B cell (primary cell): ENCODE data around the gene EMX2.

ENCODE experiments used
- CTCF ChIP-seq: fragments of 200-600 bp; IDR thresholded peaks from one replicate; pipeline ENCODE4 v1.8.0; 2022; ENCODE audit warnings: antibody characterized with exemption, mild to moderate bottlenecking
- EZH2 ChIP-seq: IDR thresholded peaks from 2 replicates; pipeline ENCODE4 v1.6.1; 2012; ENCODE audit warnings: borderline replicate concordance, low read depth, mild to moderate bottlenecking, moderate library complexity, low read length; ENCODE audit not compliant: insufficient read depth, poor library complexity, severe bottlenecking

DNA sequence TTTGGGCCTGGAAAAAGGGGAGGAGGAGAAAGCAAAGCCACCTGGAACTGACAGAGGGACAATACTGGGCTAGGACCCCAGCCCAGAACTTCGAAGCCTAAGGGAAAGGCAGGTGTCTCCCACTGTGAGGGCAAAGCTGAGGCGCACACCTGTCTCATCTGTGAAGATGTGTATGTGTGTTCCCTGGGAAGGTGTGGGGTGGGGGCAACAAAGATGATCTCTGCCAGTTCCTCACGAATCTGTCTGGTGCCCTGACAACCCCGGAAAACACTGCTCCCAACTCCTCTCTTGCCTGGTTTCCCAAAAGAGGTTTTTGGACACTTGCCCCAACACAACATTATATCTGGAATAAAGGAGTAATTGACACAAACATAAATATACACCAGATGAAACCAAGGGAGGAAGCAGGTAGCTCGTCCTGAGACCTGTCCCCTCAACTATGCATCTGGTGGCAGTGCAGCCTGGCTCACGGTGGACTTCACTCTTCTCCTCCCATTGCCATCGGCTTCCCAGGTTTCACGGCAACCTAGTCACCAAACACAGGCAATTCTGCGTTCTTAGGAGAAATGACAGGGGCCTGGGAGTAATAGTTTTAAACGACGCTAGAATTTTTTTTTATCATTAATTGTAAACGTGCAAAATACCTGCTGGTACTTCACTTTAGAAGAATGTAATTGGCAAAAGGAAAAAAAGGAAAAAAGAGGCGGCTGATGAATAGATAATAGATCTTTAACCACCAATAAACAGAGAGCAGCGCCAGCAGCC is 1.7 kb upstream of the EMX2 start:
- TF ChIP-seq CTCF (no peak), EZH2 (no peak)
